ENCODE measurements around the gene AGAP3.

DNA sequence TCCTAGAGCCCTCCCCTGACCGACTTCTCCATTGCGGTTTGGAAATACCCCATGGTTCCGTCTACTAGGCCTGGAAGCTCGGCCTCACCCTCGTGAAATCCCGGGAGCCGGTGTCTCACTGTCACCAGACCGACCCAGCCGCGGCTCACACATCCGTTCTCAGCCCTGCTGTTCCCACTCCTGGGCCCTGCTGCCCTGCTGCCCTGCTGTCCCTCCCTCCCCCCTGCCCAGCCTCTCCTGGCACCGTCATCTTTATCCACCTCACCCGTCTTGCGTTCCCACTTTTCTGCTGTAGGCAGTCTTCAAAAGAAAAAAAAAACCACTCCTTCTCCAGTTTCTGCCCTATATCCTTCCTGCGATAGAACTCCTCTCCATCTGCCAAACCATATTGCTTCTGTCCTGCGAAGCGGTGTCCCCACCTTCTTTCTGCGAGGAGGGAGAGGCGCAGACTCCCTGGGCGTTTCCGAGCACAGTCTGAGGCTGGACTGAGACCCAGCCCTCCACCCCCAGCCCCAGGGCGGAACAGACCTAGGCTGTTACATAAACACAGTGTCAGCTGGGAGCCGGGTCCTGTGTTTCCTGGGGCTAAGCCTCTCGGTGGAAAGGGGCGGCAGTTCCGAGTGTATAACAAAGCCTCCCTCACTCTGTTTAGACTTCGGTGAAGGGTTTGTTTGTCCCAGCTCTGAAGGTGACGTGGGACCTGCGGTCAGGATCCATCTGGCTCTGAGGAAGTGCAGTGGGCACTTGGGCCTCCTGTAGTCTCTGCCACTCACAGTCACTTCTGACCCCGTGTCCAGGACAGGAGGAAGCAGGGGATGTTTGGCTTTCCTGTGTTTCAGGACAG lies 2.8 kb downstream of the AGAP3 start:
- TF ChIP-seq CTCF (IDR thresholded peaks at IDR 0.05) (no peak), POLR2A (IDR thresholded peaks at IDR 0.05) (peak; percentile 57), POLR2AphosphoS5 (IDR thresholded peaks at IDR 0.05) (peak; percentile 70)

All from prostate gland (tissue), 2 donors.